ENCODE data around the gene BEX1. TPM values are rescaled to one million over a fixed set of nuclear protein-coding genes. Genes with fewer than 3 reads are reported as not detected.
A peak's percentile ranks its signal among the peaks of the same experiment; 100 is the strongest.

Gene BEX1
- total and polyA plus RNA-seq, 9 of the 15 experiments (the other 6 are each of a cell fraction or from before 2014, with no cell fraction given) = not detected

DNA sequence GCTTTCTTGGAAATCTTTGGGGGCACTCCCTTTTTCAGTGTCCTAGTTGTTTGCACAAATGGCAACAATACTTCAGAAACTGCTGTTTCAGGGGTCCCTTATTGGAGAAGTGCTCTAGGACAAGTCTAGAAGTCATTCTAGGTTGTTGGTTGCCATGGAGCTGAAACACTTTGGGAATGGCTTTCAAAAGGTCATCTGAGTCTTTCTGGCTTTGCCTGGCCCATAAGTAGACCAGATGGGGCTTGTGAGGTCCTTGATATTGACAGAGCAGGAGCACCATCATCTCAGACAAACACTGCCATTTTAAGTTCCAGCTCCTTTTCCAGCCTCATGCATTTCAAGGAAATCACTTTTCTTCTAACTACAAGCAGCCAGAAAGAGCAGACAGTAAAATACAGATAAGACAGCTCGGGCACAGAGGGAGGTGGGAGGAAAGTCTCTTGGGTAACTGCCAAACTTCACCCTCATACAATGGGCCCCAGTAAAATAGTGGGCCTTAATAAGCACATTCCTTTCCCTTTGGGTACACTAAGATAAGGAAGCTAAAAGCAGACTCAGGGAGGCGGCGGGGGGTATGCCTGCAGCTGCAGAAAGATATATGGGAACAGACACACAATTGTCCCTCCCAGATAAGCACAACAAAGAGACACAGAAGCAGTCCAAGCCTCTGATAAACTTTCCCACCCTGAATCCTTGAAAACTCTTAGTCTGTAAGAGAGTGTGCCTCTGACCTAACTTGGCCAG lies 37.5 kb upstream of the BEX1 start:
- ATAC-seq = peak; percentile 81
- Histone ChIP-seq H4K20me1 (replicated peaks; ENCODE audit: control insufficient read depth, insufficient read depth, low read length) (no peaks in the 10 kb centered on the region), H2AFZ (ENCODE audit: low read depth, low read length) (no peak overlapping the region), H3K36me3 (ENCODE audit: control insufficient read depth, insufficient read depth, low read length) (no peaks in the 10 kb centered on the region), H3K27ac (ENCODE audit: extremely low read depth, low read depth, low read length) (peak overlapping the region; percentile 35; the same call in 1 of the 3 replicates), H3K9me3 (replicated peaks; ENCODE audit: control insufficient read depth, insufficient read depth, low read depth, low read length) (no peaks in the 10 kb centered on the region; the same call in 1 of the 2 replicates), H3K27me3 (ENCODE audit: control insufficient read depth in 2 of 2, insufficient read depth in 2 of 2, low read length in 2 of 2) (no peaks in the 10 kb centered on the region), H3K4me1 (replicated peaks in 1 of 2; ENCODE audit: control insufficient read depth in 2 of 2, insufficient read depth in 2 of 2, low read length in 2 of 2) (peaks cover 7 to 19% of the 10 kb centered on the region in 2 experiments; a peak in 3 of 5 replicates), H3K9ac (ENCODE audit: insufficient read depth in 1 of 2, low read depth in 2 of 2, low read length in 2 of 2) (no peak overlapping the region), H3K9me1 (ENCODE audit: control insufficient read depth, insufficient read depth, low read length) (no peaks in the 10 kb centered on the region), H3K4me3 (no peak overlapping the region), H3K4me2 (ENCODE audit: insufficient read depth, low read length) (no peak overlapping the region), H3K79me2 (ENCODE audit: control insufficient read depth, insufficient read depth, low read length) (no peaks in the 10 kb centered on the region)
- 0% methylated on average over 3 of the region's 3 CpGs for WGBS (ENCODE audit: insufficient coverage, low coverage, missing lambda C conversion rate)
- peak; percentile 86 for FAIRE-seq
- DNase-seq (ENCODE audit: extremely low read depth in 1 of 4, low spot score in 3 of 4) = peak; percentile 39 to 89 (median 52)
- CTCF ChIA-PET (ENCODE audit: low intra/inter-chr PET ratio) = no interaction called here
- intact Hi-C loops (cut with micrococcal nuclease) = loop anchor here (1.0 to 5.0 kb wide), 2 partner anchors 23 to 56 kb away; no protein-coding TSS in a partner anchor
- POLR2A ChIA-PET = interaction anchor here (0.8 to 1.5 kb wide), 2 partner anchors 23 to 87 kb away, joined by 3 to 5 read pairs; no protein-coding TSS in a partner anchor
- BruUV-seq (replicated peaks) = no TSS peak
- in situ Hi-C loops (cut with MboI) = no loop called here
- TF ChIP-seq RFX1 (IDR thresholded peaks at IDR 0.05) (peak; percentile 80), SMARCC2 (IDR thresholded peaks at IDR 0.05; ENCODE audit: low read depth) (peak; percentile 90), ZNF24 (IDR thresholded peaks at IDR 0.05) (peak; percentile 35; the same call in 1 of the 2 replicates), NCOR1 (IDR thresholded peaks at IDR 0.05) (peak; percentile 99), SMARCA4 (IDR thresholded peaks at IDR 0.05) (peak; percentile 94), XRCC3 (IDR thresholded peaks at IDR 0.05) (no peak), STAT5A (IDR thresholded peaks at IDR 0.05; ENCODE audit: borderline replicate concordance, low read length) (peak; percentile 90), ELF4 (CRISPR knock-in tag; IDR thresholded peaks at IDR 0.05) (0 out of 2 replicates have a peak, but pooled peaks have one; percentile 59), DMBX1 (CRISPR knock-in tag; IDR thresholded peaks at IDR 0.05; ENCODE audit: borderline replicate concordance) (peak; percentile 95), U2AF1 (optimal IDR thresholded peaks at IDR 0.05; ENCODE audit: low read depth, low read length) (no peak), HMGN3 (IDR thresholded peaks at IDR 0.05; ENCODE audit: borderline replicate concordance, extremely low read depth, insufficient read length, low read depth, low read length) (peak; percentile 65), MAFK (IDR thresholded peaks at IDR 0.05; ENCODE audit: low read length) (peak; percentile 17; the same call in 1 of the 2 replicates), FOSL1 (tag; conservative IDR thresholded peaks at IDR 0.05) (peak; percentile 83), ZNF766 (CRISPR knock-in tag; conservative IDR thresholded peaks at IDR 0.05) (peak; percentile 90), ARID1B (IDR thresholded peaks at IDR 0.05) (peak; percentile 99), CXXC5 (CRISPR knock-in tag; IDR thresholded peaks at IDR 0.05) (peak; percentile 77), FOXJ2 (tag; IDR thresholded peaks at IDR 0.05) (peak; percentile 88), RBM25 (IDR thresholded peaks at IDR 0.05; ENCODE audit: low read depth, low read length, severe bottlenecking) (no peak), TRIM28 (IDR thresholded peaks at IDR 0.05) (0 out of 2 replicates have a peak, but pooled peaks have one; percentile 17), FOXA3 (CRISPR knock-in tag; conservative IDR thresholded peaks at IDR 0.05 in 1 of 2, IDR thresholded peaks at IDR 0.05 in 1 of 2) (peak; percentile 27 to 30; a peak in 2 of 4 replicates), ARHGAP35 (IDR thresholded peaks at IDR 0.05; ENCODE audit: partially characterized antibody) (no peak), CC2D1A (IDR thresholded peaks at IDR 0.05) (peak; percentile 97), PTRF (tag; IDR thresholded peaks at IDR 0.05) (no peak), ZNF644 (tag; IDR thresholded peaks at IDR 0.05; ENCODE audit: low read depth) (peak; percentile 89), SMARCE1 (IDR thresholded peaks at IDR 0.05) (peak; percentile 96), POLR2AphosphoS5 (IDR thresholded peaks at IDR 0.05; ENCODE audit: control insufficient read depth, insufficient read depth, low read depth, low read length) (peak; percentile 87), ZBED1 (IDR thresholded peaks at IDR 0.05) (no peak), NFIC (IDR thresholded peaks at IDR 0.05) (peak; percentile 99)
